ENCODE data around the gene EEF2.

DNA sequence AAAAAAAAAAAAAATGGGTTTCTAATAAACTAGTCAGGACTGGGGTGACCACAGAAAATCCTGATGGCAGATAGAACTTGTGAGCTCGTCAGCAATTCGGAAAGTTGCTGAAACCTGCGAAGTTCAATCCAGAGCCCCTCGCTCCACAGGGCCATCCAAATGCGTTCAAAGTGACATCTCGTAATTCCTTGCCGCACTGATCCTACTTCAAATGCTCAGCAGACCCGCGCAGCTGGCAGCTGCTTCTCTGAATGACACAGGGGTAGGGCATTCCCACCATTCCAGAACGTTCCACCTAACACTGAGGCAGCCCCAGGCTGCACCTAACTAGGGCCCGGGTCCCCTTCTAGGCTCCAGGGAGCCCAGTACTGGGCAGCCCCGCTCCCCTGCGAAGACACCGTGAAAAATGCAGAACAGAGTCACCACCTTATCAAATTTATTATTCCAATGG is 9.6 kb downstream of the EEF2 start:
- TF ChIP-seq, protein P1, sequence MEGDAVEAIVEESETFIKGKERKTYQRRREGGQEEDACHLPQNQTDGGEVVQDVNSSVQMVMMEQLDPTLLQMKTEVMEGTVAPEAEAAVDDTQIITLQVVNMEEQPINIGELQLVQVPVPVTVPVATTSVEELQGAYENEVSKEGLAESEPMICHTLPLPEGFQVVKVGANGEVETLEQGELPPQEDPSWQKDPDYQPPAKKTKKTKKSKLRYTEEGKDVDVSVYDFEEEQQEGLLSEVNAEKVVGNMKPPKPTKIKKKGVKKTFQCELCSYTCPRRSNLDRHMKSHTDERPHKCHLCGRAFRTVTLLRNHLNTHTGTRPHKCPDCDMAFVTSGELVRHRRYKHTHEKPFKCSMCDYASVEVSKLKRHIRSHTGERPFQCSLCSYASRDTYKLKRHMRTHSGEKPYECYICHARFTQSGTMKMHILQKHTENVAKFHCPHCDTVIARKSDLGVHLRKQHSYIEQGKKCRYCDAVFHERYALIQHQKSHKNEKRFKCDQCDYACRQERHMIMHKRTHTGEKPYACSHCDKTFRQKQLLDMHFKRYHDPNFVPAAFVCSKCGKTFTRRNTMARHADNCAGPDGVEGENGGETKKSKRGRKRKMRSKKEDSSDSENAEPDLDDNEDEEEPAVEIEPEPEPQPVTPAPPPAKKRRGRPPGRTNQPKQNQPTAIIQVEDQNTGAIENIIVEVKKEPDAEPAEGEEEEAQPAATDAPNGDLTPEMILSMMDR (conservative IDR thresholded peaks at IDR 0.05; ENCODE audit: low read depth, low read length), result no peak
- no peak for TF ChIP-seq EZH2 (IDR thresholded peaks at IDR 0.05; ENCODE audit: borderline replicate concordance, low read depth, low read length, poor library complexity, severe bottlenecking)

Data from A673 (cell line).